MCF 10A (cell line): ENCODE data around the gene PKP4. TPM values are rescaled to one million over a fixed set of nuclear protein-coding genes. Genes with fewer than 3 reads are reported as not detected.

Experiments
- BruUV-seq: library from RNA; stranded (reverse); fragments of 400-500 nt; replicated peaks from 2 replicates; lab custom pipeline; 2021; lab: Mats Ljungman, UMichigan
- CTCF ChIA-PET: fragments of 300-600 bp; sonication (Branson Sonifier 250); formaldehyde crosslinking; extraction: SDS; loops from one replicate; lab custom pipeline; 2021; ENCODE audit warnings: antibody characterized with exemption, inconsistent platforms; lab: Yijun Ruan, JAX
- POLR2A ChIA-PET: fragments of 300-600, 350-650 bp; sonication (Branson Sonifier 250); formaldehyde crosslinking; extraction: SDS; loops from one replicate; lab custom pipeline; 2020; ENCODE audit warnings: antibody characterized with exemption, inconsistent platforms; lab: Yijun Ruan, JAX
- DNase-seq: peaks from one replicate; pipeline ENCODE4 v3.0.0-alpha.2; 2018; ENCODE audit not compliant: unreplicated experiment
- H3K27ac Mint-ChIP-seq: one replicate; pipeline ENCODE4 v1.8.0; 2022; ENCODE audit warnings: mild to moderate bottlenecking, low read depth, mixed read lengths; ENCODE audit not compliant: unreplicated experiment
- H3K27me3 Mint-ChIP-seq: one replicate; pipeline ENCODE4 v1.8.0; 2022; ENCODE audit warnings: mixed read lengths; ENCODE audit not compliant: insufficient read depth, unreplicated experiment
- H3K36me3 Mint-ChIP-seq: one replicate; pipeline ENCODE4 v1.8.0; 2022; ENCODE audit warnings: mild to moderate bottlenecking, moderate library complexity, mixed read lengths; ENCODE audit not compliant: insufficient read depth, unreplicated experiment
- H3K4me1 Mint-ChIP-seq: one replicate; pipeline ENCODE4 v1.8.0; 2022; ENCODE audit warnings: mixed read lengths; ENCODE audit not compliant: insufficient read depth, unreplicated experiment
- H3K4me3 Mint-ChIP-seq: one replicate; pipeline ENCODE4 v1.8.0; 2022; ENCODE audit warnings: mild to moderate bottlenecking, moderate library complexity, mixed read lengths; ENCODE audit not compliant: unreplicated experiment
- H3K9me3 Mint-ChIP-seq: one replicate; pipeline ENCODE4 v1.8.0; 2022; ENCODE audit warnings: mixed read lengths; ENCODE audit not compliant: unreplicated experiment
- intact Hi-C: fragments of 100-400 bp; cut with micrococcal nuclease; formaldehyde crosslinking; loops from 2 replicates; pipeline ENCODE4 v1.14.1; 2022
- total RNA-seq: library from RNA; stranded (reverse); gene quantifications from 2 replicates; pipeline ENCODE4 v1.2.3, GENCODE V29; 2022
- TF ChIP-seq, protein P1 (sequence below): fragments of 200-600 bp; IDR thresholded peaks from one replicate; pipeline ENCODE4 v1.8.0; 2022; ENCODE audit warnings: antibody characterized with exemption, mild to moderate bottlenecking; ENCODE audit not compliant: unreplicated experiment

PKP4 gene
- total RNA-seq, 1 experiment from 2014 or later: 63.7 TPM

DNA sequence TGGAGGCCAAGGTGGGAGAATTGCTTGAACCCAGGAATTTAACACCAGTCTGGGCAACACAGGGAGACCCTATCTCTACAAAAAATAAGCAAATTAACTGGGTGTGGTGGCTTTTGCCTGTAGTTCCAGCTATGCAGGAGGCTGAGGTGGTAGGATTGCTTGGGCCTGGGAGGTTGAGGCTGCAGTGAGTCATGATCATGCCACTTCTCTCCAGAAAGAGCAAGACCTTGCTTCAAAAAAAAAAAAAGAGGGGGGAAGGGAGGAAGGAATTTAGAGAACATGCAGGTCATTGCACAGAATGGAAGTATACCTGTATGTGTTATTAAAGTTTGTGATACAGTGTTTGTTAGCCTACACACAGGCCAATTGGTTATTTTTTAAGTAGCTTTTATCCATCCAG, 25.8 kb downstream of the PKP4 start:
- intact Hi-C loops: no loop called here
- Mint-ChIP-seq H3K4me1 (peaks cover 30% of the 10 kb centered on the region), H3K4me3 (no peak overlapping the region), H3K36me3 (peaks cover 11% of the 10 kb centered on the region), H3K27me3 (no peaks in the 10 kb centered on the region), H3K9me3 (peaks cover 7% of the 10 kb centered on the region), H3K27ac (peak overlapping the region; percentile 52)
- no TSS peak for BruUV-seq
- POLR2A ChIA-PET: interaction anchor here (0.7 to 1.9 kb wide), 4 partner anchors 8 to 593 kb away, joined by 3 to 5 read pairs (median 4); partner anchors contain the start of genes CCDC148 and PKP4
- CTCF ChIA-PET: interaction anchor here (2.0 kb wide), 1 partner anchor 24 kb away, joined by 6 read pairs; no protein-coding TSS in a partner anchor
- DNase-seq: peak; percentile 34
- TF ChIP-seq, protein P1, sequence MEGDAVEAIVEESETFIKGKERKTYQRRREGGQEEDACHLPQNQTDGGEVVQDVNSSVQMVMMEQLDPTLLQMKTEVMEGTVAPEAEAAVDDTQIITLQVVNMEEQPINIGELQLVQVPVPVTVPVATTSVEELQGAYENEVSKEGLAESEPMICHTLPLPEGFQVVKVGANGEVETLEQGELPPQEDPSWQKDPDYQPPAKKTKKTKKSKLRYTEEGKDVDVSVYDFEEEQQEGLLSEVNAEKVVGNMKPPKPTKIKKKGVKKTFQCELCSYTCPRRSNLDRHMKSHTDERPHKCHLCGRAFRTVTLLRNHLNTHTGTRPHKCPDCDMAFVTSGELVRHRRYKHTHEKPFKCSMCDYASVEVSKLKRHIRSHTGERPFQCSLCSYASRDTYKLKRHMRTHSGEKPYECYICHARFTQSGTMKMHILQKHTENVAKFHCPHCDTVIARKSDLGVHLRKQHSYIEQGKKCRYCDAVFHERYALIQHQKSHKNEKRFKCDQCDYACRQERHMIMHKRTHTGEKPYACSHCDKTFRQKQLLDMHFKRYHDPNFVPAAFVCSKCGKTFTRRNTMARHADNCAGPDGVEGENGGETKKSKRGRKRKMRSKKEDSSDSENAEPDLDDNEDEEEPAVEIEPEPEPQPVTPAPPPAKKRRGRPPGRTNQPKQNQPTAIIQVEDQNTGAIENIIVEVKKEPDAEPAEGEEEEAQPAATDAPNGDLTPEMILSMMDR: no peak

DNA sequence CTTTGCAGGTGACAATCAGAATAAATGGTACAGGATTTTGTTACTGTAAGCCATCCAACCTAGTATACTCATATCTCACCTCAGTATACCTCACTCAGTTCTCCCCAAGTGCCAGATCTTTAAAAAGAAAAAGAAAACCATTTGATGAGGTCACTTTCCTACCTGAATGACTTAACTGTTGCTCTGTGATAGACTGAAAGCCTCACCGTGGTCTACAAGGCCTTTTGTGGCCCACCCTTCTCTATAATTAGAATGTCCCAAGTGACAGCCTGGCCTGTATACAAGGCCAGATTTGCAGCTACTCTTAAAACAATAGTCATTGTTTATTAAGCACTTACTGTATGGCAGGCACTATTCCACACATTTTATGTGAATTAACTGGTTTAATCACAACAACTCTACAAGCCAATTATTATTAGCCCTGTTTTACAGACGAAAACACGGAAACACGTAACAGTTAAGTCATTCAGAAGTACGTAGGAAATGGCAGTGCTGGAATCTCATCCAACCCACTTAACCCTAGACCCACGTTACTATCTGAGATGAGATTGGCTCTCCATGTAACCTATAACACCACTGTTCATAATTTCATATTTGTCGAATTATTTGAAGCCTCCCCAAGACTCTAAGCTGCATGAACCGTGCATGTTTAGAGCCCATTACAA, 28.3 kb downstream of the PKP4 start:
- intact Hi-C loops: no loop called here
- no TSS peak for BruUV-seq
- Mint-ChIP-seq H3K27me3 (no peaks in the 10 kb centered on the region), H3K4me3 (no peak overlapping the region), H3K36me3 (peaks cover 11% of the 10 kb centered on the region), H3K9me3 (peaks cover 7% of the 10 kb centered on the region), H3K4me1 (peaks cover 50% of the 10 kb centered on the region), H3K27ac (no peak overlapping the region)
- ChIA-PET POLR2A (interaction anchor here (2.9 to 4.3 kb wide), 2 partner anchors 9 to 13 kb away, joined by 10 to 24 read pairs; no protein-coding TSS in a partner anchor), CTCF (interaction anchor here (0.6 to 1.4 kb wide), 6 partner anchors 8 to 450 kb away, joined by 3 to 4 read pairs (median 3); no protein-coding TSS in a partner anchor)
- DNase-seq: no peak
- TF ChIP-seq, protein P1: no peak

DNA sequence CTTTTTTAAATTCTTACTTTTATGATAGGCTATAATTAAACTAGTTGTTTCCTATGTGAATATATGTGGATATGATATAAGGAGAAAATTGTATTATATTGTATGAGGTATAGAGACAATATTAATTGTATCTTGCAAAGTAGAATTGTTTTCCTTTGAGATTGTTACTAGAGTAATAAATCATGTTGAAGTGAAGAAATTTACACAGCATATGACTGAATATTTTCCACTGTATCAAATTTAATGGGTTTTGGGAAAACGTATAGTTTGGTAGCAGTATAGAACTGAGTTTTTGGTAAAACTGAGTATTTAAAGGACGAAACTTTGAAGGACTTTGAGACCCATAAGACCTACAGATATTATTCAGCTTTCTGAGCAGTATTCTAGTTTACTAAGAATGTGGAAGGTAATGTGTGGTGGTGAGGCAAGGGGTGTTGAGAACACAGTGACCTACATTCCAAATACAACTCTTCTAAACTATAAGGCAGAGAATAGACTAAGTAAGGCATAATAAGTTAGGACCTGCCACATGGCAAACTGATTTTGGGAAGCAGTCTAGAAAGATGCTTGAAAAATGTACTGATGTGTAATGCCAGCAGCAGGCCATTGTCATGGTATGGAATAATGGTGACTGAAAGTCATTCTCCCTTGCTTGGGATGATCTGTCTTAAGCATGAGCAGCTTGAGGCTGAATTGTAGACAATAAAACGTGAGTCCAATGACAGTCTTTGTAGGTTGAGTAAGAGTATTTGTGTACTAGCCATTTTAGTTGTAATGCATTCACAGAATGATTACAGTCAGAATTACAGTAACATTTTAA, 29.6 kb downstream of the PKP4 start:
- Mint-ChIP-seq H3K36me3 (peaks cover 4% of the 10 kb centered on the region), H3K9me3 (no peaks in the 10 kb centered on the region), H3K4me3 (no peak overlapping the region), H3K27me3 (no peaks in the 10 kb centered on the region), H3K27ac (no peak overlapping the region), H3K4me1 (peaks cover 50% of the 10 kb centered on the region)
- DNase-seq: peak; percentile 20
- POLR2A ChIA-PET: interaction anchor here (0.6 to 4.3 kb wide), 5 partner anchors 11 to 480 kb away, joined by 3 to 24 read pairs (median 10); partner anchors contain the start of genes CCDC148 and PKP4
- CTCF ChIA-PET: interaction anchor here (0.8 to 1.4 kb wide), 2 partner anchors 21 kb away, joined by 3 to 4 read pairs; no protein-coding TSS in a partner anchor
- intact Hi-C loops: no loop called here
- TF ChIP-seq, protein P1: no peak
- no TSS peak for BruUV-seq

DNA sequence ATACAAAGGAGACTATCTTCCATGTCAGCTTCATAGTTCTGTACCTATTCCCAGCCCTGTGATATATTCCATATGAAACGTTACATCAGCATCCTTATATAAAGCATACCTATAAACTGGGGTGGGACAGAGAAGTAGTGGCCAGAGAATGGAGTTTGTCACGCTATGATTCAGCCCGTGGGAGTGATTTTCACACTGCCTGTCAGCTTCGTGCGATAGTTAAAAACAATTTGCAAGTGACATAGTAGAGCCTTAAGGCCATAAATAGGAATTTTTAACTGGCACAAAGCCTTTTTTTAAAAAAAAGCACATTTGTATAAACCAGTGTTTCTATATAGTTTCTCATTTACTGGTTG, 30.2 kb downstream of the PKP4 start:
- Mint-ChIP-seq H3K4me1 (peaks cover 49% of the 10 kb centered on the region), H3K9me3 (no peaks in the 10 kb centered on the region), H3K27ac (no peak overlapping the region), H3K27me3 (no peaks in the 10 kb centered on the region), H3K36me3 (peaks cover 4% of the 10 kb centered on the region), H3K4me3 (no peak overlapping the region)
- intact Hi-C loops: no loop called here
- TF ChIP-seq, protein P1: no peak
- peak; percentile 42 for DNase-seq
- no TSS peak for BruUV-seq
- POLR2A ChIA-PET: interaction anchor here (0.6 to 4.3 kb wide), 4 partner anchors 11 to 198 kb away, joined by 3 to 24 read pairs (median 10); partner anchors contain the start of genes CCDC148 and PKP4
- CTCF ChIA-PET: interaction anchor here (0.8 kb wide), 1 partner anchor 21 kb away, joined by 3 read pairs; no protein-coding TSS in a partner anchor
